ENCODE data around the gene MYBBP1A.

DNA sequence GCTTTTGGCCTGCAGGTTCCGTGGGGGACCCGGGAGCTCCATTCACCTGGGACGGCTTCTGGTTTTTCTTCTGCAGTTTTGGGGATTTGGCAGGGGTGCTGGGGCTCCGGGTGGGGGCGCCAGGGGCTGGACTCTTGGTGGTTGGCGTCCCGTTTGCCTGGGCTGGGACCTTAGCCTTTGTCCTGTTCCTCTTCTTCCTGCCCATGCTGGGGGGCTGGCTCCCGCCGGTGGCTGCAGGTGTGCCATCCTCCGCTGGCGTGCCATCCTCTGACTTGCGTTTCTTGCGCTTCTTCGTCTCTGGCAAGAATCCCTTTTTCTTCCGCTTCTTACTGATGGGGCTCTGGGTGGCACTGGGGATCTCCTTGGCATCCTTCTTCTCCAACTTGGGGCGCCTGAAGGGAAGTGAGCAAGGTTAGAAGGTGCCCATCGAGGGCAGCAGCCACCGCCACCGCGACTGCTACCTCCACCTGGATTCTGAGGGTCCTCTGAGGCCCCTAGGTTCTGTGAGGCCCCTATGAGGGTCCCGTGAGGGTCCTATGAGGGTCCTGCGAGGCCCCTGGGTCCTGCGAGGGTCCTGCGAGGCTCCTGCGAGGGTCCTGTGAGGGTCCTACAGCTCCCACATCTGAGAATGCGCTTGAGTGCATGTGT, 15.5 kb downstream of the MYBBP1A start:
- TF ChIP-seq, protein P1, sequence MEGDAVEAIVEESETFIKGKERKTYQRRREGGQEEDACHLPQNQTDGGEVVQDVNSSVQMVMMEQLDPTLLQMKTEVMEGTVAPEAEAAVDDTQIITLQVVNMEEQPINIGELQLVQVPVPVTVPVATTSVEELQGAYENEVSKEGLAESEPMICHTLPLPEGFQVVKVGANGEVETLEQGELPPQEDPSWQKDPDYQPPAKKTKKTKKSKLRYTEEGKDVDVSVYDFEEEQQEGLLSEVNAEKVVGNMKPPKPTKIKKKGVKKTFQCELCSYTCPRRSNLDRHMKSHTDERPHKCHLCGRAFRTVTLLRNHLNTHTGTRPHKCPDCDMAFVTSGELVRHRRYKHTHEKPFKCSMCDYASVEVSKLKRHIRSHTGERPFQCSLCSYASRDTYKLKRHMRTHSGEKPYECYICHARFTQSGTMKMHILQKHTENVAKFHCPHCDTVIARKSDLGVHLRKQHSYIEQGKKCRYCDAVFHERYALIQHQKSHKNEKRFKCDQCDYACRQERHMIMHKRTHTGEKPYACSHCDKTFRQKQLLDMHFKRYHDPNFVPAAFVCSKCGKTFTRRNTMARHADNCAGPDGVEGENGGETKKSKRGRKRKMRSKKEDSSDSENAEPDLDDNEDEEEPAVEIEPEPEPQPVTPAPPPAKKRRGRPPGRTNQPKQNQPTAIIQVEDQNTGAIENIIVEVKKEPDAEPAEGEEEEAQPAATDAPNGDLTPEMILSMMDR (IDR thresholded peaks at IDR 0.05 in 8 of 11, conservative IDR thresholded peaks at IDR 0.05 in 3 of 11), result no peak
- TF ChIP-seq POLR2A (IDR thresholded peaks at IDR 0.05), result no peak
